ENCODE data around the gene TCF12.

TCF12 gene

DNA sequence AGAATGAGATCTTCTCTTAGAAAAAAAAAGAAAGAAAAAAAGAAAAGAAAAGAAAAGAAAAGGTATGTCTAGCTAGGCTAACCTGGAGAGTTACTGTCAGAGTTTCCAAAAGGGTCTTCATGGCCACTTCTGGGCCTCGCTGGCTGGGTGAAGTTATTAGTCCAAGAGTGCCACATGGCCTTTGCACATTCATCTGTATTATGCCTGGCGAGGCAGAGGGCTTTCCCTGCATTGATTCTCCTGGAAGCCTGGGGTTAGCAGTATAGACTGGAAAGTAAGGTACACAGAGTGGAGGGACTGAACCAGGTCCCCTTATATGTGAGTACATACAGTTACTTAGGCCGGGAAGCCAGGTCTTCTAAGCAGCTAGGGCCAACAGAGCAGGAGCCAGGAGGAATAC is 403.0 kb downstream of the TCF12 start:
- no peak for DNase-seq (ENCODE audit: low read depth in 2 of 2)

DNA sequence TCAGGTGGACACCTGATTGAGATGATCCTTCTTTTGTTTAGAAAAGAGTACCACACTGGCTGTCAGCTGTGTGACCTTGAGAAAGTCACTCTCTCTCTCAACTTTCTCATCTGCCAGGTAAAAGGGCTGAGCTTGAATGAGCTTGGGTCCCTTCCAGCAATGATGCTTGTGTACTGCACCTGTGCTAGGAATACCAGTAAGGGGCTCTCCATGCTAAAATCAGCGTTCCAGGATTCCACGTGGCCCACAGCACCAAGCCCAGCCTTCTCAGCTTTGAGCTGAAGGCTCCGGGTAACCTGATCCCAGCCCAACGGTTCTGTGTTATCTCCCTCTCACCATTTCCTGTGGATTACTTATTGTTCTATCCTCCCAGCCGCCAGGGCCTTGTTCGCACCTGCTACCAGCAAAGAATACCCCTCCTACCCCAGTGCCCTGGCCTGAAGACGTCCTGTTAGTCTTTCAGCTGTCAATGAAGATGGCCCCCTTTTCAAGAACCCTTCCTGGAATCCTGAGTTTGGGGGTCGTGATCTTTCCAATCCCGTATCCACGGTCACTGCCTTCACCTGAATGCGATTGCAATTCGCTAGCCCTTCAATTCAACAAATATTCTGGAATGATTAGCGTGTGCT is 403.6 kb downstream of the TCF12 start:
- DNase-seq (ENCODE audit: low read depth in 2 of 2) = no peak

DNA sequence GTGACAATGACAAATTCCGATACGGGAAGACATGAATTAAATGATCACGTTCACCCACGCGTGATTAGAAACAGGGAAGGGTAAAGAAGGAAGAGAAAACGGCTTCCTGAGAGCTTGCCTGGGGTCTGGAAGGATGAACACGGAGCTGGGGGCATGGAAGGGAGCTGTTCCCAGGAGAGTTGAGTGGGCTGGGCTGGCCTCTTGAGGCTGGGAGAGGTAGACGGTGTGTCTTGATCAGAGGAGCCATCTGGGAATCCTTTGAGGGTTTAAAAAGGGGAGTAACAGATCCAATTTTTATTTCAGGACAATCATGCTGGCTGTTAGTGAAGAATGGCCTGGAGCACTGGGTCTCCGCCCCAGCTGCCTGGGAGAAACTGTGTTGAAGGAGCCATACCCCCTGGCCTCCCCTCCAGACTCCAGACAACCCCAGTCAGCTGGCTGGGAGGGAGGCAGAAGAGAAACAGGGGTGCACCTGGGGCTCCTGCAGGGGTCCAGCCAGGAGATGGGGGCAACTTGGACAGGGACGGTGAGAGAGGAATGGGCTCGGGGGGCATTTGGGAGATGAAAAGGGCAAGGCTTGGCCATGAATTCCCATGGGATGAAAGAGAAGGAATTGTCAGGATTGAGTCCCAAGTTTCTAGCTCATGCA is 404.3 kb downstream of the TCF12 start:
- no peak for DNase-seq (ENCODE audit: low read depth in 2 of 2)

DNA sequence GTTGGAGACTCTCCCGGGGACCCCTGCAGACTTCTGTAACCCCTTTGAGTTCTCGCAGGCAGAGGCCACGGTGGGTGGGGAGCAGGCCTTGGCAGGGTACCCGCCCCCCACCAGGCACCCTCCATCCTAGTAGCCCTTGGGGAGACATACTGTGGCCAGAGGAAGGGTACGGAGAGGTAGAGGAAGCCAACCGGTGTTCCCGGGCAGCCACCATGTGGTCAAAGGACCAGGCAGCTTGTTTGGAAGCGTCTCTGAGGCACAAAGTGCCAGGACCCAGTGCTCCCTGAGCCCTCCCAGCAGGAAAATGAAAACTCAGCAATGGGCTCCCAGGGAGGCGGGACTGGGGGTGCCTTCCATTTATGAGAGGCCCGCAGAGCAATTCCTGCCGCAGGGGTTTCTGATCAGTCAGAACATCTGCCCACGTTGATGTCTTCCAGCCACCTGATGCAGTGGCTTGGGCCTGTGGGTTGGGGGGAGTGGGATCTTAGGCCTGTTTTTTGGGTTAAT is 404.9 kb downstream of the TCF12 start:
- DNase-seq (ENCODE audit: low read depth in 2 of 2) = no peak

DNA sequence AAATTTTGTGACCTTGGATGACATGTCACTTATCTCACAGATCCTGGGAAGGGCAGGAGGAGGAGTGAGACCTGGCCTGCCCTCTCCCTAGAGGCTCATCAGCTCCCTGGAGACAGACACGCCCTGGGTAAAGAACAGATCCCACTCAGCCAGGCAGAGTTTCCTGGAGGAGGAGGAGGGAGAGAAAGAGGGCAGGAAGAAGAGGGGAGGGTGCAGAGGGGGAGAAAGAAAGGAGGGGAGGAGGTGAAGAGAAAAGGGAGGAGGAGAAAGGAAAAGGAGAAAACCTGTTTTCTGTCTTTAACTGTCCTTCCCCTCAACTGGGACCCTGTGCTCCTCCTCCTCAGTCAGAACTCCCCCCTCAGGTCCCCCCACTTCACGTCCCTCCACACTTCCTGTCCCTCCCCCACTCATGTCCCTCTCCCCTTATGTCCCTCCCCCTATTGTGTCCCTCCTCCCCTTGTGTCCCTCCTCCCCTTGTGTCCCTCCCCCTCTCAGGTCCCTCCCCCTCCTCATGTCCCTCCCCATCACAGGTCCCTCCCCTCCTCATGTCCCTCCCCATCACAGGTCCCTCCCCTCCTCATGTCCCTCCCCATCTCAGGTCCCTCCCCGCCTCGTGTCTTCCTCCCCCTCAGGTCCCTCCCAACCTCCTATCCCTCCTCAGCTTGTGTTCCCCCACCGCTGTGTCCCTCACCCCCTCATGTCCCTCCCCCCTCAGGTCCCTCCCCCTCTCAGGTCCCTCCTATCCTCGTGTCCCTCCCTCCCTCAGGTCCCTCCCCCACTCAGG is 405.6 kb downstream of the TCF12 start:
- DNase-seq (ENCODE audit: low read depth in 2 of 2) = no peak

DNA sequence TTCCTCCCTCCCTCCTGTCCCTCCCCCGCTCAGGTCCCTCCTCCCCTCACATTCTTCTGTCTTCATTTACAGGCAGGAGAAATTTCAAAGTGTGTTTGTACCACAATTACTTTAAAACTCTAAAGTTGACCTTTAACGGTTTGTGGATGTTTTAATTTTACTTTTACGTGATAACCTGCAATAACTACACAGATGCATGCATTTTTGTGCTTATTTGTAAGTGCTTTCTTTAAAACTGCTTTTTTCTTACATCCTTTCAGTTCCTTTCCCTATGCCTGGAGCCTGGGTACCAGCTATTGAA is 406.1 kb downstream of the TCF12 start:
- no peak for DNase-seq (ENCODE audit: low read depth in 2 of 2)

DNA sequence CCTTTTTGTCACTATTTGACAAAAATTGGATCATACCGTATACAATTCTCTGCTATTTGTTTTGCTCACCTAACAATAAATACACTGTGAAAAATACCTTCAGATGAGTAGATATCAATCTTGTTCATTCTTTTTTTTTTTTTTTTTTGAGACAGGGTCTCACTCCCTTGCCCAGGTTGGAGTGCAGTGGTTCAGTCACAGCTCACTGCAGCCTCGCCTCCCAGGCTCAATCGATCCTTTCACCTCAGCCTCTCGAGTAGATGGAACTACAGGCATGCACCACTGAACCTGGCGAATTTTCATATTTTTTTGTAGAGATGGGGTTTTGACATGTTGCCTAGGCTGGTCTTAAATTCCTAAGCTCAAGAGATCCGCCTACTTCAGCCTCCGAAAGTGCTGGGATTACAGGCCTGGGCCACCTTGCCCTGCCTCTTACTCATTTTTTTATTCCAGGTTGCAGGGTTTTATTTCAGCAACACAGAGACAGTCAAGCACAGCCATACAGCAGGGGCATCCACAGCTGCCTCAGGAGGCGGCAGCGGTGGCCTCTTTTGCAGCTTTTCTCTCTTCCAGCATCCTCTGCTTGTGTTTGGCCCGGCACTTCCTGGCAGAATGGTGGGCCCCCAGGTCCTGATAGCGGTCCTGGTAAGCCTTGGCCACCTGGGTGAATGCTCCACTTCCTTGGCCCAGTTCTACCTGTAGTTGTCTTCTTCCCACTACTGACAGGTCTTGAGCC is 406.7 kb downstream of the TCF12 start:
- DNase-seq (ENCODE audit: low read depth in 2 of 2) = no peak

DNA sequence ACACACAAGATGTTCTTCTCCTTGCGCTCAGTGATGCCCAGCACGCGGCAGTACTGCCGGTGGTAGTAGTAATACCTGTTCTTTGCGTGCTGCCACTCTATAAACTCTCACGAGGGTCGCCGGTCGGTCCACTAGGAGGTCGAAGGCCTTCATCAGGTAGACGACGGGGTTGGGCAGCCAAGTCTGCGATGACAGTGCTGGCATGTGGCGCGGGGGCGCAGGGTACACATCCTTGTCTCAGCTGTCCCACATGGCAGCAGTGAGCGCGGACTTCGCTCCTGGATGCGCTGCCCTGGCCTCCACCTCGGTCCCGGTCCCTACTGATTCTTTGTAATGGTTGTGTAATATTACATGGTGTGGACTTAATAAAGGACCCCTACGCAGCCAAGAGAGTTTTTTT is 407.8 kb downstream of the TCF12 start:
- no peak for DNase-seq (ENCODE audit: low read depth in 2 of 2)

DNA sequence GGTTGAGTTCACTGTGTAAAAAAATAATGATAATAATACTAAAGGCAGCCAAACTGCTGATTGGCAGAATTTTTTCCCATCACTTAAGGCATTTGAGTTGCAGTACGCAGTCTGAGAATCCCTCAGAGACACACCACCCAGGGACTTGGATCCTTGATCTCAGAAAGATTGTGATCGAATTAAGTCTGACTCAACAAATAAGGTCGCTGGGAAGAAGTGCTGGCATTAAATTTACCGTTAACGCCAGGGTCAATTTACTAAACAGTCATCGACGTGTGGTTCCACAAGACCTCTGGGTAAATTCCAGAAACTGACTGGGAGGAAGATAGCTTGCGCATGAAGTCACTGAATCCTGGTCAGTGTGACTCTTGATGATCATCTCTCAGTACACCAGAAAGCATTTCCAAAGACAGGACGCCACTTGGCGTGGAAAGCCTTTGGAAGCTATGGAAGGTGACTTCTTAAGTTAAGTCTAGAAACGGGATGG is 409.6 kb downstream of the TCF12 start:
- no peak for DNase-seq (ENCODE audit: low read depth in 2 of 2)

DNA sequence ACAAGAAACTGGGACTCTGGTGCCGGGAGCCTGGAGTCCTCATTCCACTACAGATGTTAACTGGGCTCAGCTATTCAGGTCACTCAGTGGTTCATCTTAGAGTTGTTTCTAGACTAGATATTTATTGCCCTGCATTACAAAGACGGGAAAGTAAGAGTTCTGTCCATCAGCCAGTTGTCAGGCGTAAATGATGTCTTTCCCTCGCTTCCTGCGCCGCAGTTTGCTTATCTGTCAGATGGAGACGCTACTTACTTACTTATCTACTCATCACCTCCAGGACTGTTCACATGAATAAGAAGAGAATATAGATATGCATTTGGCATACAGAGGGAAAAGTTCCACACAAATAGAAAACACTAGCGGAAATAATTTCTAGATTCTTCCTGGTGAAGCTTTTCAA is 410.0 kb downstream of the TCF12 start:
- DNase-seq (ENCODE audit: low read depth in 2 of 2) = no peak

DNA sequence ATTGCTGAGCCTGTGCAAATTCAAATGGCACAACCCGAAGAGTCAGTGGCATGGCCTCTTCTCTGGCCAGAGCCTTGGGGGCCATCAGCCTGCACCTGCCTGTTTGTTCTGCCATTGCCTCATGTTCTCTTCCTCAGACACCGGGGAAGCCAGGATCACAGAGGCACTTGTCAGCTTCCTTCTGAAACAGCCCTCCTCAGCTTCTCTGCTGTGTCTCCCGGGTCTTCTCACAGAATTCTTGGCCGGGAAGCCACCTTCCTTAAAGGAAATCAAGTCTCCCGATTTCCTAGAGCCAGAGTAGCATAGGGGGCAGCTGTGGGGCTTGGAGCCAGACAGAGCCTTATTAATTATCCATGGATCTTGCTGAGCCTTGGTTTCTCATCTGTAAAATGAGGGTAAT is 410.5 kb downstream of the TCF12 start:
- DNase-seq (ENCODE audit: low read depth in 2 of 2) = no peak

DNA sequence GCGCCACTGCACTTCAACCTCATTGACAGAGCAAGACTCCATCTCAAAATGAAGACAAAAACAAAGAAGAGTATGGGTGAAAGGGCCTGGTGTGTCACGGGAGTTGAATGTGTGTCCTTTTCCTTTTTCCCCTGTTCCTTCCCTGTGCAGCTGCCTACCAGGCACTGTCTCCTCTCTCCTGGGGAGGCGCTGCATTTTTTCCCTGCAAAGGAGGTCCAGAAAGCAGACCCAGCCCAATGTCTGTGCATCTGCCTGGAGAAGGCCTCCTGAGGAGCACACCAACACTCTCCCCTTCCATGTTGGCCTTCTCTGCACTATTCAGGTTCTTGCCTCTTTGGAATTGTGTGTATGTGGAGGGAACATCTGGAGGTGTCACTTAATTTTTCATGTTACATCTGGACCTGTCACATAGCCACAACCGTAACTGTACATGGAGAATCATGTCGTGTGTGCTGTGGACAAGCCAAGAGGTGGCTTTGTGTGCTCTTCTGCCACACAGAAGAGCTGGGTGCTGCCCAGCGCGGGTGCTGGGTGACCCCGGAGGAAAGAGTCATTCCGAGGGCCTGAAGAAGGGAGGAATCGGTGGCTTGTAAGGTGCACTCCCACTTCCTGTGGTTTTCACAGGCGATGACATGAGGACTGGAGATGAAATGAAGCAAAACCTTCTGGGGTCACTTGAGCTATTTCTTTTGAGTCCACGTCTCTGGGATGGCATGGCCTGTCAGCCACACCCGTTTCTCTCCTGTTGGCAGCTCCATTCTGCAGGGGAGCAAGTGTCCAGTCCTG is 411.3 kb downstream of the TCF12 start:
- no peak for DNase-seq (ENCODE audit: low read depth in 2 of 2)

DNA sequence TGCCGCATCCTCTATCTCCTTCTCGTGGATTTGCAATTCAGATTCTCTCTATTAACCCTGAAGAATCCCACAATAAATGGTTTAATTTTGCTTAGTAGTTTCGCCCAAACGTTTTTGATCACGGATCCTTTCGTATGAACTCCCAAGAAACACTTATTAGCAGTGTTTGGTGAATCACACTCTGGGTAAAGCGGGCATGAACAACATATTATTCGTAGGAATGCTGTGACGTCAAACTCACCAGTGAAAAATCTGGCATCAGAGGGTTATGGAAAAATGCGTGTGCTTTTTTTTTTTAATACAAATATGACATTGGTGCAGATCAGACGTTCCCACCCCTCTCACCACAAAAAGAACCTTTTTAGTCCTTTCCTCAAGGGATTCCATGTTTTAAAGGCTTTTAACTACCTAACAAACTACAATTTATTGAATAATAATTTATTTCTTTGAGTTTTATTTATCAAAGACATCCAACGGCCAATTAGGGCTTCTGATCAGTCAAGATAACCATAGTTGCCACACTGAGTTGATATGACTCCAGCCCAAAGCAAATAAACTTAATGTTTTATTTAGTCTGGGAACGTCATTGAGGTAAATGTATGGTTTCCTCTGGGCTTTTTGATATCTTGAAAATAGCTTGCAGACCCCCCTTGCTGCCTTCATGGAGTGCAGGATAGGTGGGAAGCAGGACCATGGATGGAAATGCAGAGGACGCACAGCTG is 412.3 kb downstream of the TCF12 start:
- DNase-seq (ENCODE audit: low read depth in 2 of 2) = no peak

DNA sequence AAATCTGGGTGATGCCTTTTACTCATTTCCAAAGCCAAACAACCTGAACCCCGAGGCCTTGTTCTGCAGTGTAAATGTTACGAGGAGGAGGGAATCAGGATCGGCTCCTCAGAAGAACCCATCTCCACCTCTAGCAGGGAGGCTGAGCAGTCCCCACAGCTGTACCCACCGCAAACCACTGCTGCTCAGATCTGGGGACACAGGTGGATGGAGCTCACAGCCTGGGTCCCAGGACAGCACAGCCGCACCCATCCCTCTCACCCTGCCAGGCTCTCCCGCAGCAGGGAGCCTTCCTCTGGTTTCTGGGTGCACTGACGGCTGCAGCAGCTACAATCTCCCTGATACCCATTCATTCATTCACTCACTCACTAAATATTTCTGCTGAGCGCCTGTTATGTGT is 413.9 kb downstream of the TCF12 start:
- DNase-seq (ENCODE audit: low read depth in 2 of 2) = no peak

DNA sequence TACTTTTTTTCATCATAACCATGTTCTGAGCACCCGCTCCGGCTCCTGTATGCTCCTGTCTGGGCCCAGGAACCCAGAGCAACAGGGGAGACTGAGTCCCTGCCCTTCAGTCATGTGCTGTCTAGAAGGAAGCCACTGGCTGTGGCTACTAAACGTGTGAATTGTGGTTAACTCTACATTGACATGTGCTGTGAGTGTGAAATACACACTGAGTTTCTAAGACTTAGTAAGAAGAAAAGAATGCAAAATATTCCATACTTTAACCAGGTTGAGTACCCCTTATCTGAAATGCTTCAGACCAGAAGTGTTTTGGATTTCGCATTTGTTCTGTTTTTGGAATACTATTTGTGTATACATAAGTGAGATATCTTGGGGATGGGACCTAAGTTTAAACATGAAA is 415.0 kb downstream of the TCF12 start:
- no peak for DNase-seq (ENCODE audit: low read depth in 2 of 2)

DNA sequence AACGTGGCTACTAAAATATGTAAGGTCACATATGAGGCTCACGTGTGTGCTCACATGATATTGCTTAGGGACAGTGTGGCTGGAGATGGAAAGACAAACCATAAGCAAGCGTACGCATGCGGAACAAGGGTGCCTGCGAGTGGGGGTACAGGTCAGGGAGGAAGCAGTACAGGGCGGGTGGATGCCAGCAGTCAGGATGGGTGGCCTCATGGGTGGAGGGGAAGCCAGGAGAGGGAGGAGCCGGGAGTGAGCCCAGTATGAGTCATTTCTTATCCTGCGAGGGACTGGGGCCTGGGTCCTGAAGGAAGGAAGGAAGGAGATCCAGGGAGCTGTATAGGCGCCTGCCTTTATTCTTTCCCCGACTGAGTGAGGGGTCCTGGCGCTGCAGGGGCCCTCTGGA is 415.8 kb downstream of the TCF12 start:
- no peak for DNase-seq (ENCODE audit: low read depth in 2 of 2)

DNA sequence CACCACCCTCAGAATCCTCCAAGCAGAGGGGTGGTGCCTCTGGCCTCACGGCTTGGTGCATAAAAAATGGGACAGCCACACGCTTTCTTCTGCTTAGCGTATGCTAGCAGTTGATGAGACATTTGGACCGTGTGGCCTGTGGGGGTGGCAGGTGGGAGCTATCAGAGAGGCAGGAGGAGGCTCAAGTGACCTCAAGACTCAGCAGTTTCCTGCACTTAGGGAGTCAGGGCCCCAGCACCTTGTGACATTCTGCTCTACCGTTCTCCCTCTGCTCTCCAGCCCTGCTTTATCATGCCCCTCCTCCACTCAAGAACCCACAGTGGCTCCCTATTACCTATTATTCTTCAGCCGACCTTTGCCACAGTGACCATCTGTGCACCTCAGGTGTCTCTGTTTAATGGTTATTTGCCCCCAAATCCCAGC is 416.9 kb downstream of the TCF12 start:
- no peak for DNase-seq (ENCODE audit: low read depth in 2 of 2)

DNA sequence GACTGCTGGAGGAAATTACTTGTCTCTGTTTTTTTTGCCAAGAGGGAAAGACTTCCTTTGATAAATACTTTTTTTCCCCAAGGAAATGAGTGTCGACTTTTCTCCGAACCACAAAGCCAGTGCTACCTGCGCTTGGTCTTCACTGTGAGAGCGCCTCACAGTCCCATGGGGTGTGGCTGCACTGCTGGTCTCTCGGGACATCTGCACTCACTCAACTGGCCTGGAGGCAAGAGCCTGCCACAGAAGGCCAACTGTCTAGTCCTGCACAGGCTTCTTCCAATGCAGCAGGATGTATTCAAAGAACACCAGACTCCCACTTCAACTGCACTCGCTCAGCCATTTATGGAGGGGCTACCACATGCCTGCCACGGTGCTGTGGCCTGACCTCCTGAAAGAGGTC is 417.3 kb downstream of the TCF12 start:
- no peak for DNase-seq (ENCODE audit: low read depth in 2 of 2)

DNA sequence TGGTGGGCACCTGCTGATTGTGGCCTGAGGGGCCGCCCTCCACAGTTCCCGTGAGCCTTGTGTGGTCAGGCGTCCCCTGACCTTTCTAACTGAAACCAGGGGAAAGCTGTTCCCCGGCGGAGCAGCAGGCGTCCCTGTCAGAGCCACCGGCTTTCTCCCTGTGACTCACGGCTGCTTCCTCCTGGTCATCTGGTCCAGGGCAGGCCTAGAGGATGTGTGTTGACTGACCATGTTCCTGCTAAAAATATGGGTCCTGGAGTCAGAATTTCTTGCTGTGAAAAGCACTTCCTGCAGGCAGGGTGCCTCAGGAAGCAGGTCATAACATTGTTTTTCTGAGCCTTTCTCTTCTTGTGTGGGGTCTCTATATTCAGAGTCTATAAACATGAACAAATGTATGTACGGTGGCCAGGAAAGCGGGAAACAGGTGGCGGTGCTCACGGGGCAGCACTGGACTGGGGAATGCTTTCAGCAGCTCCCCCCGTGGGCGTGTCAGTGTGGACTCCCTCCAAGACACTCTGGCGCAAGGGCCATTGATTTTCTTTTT is 419.5 kb downstream of the TCF12 start:
- DNase-seq (ENCODE audit: low read depth in 2 of 2) = no peak

DNA sequence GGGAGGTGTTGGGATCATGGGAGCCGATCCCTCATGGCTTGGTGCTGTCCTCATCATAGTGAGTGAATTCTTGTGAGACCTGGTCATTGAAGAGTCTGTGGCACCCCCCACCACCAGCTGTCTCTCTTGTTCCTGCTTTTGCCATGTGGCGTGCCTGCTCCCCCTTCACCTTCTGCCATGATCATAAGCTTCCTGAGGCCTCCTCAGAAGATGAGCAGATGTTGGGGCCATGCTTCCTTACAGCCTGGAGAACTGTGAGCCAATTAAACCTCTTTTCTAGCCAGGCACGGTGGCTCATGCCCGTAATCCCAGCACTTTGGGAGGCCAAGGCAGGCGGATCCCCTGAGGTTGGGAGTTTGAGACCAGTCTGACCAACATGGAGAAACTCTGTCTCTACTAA is 420.9 kb downstream of the TCF12 start:
- no peak for DNase-seq (ENCODE audit: low read depth in 2 of 2)

Data from stimulated activated CD8-positive, alpha-beta memory T cell treated with anti-CD3 and anti-CD28 coated beads, Interleukin-15, amount 100 ng/mL, for 48 hours (primary cell).